Panc1 (cell line): ENCODE measurements around the gene MCTP1. TPM values are rescaled to one million over a fixed set of nuclear protein-coding genes. Genes with fewer than 3 reads are reported as not detected.

Experiments used
- ATAC-seq: fragments of 200-7000 bp; cut with Tn5 transposase; 2 replicates; pipeline ENCODE4 v1.9.1; 2020; ENCODE audit warnings: mild to moderate bottlenecking, moderate library complexity
- BruUV-seq: library from RNA; stranded (reverse); fragments of 400-500 nt; replicated peaks from 2 replicates; lab custom pipeline; 2021; lab: Mats Ljungman, UMichigan
- CTCF ChIA-PET: fragments of 300-600 bp; sonication (Branson Sonifier 250); formaldehyde crosslinking; loops from one replicate; lab custom pipeline; 2022; ENCODE audit warnings: antibody characterized with exemption; lab: Charles Lee
- POLR2A ChIA-PET: fragments of 300-600 bp; sonication (Branson Sonifier 250); formaldehyde crosslinking; loops from one replicate; lab custom pipeline; 2022; ENCODE audit warnings: antibody characterized with exemption; lab: Charles Lee
- DNase-seq: peaks from one replicate; pipeline ENCODE4 v3.0.0-alpha.2; 2010; ENCODE audit warnings: low read depth, low spot score
- H3K27ac ChIP-seq: 2 replicates; pipeline ENCODE4 v1.5.1; 2011; ENCODE audit warnings: mild to moderate bottlenecking, low read length, inconsistent platforms
- H3K27me3 ChIP-seq: fragments of 200-500 bp; sonication (Bioruptor generic); 2 replicates; pipeline ENCODE4 v1.6.0; 2014; ENCODE audit warnings: low read length, inconsistent platforms; ENCODE audit not compliant: control insufficient read depth, insufficient read depth
- H3K36me3 ChIP-seq: fragments of 200-500 bp; sonication (Bioruptor generic); 2 replicates; pipeline ENCODE4 v1.5.1; 2014; ENCODE audit warnings: inconsistent platforms, mild to moderate bottlenecking, low read length, moderate library complexity; ENCODE audit not compliant: control insufficient read depth, insufficient read depth
- H3K4me1 ChIP-seq: 2 replicates; pipeline ENCODE4 v1.5.1; 2011; ENCODE audit warnings: inconsistent platforms, mild to moderate bottlenecking, low read length, moderate library complexity; ENCODE audit not compliant: control insufficient read depth, insufficient read depth
- H3K4me3 ChIP-seq, 2 experiments: 2 replicates each; pipeline ENCODE4 v1.5.1; 2011 to 2012; ENCODE audit warnings: low read depth in 2 of 2, low read length in 2 of 2, mild to moderate bottlenecking in 2 of 2, inconsistent platforms in 1 of 2, moderate library complexity in 1 of 2
- H3K9me3 ChIP-seq: fragments of 200-500 bp; sonication (Bioruptor generic); 2 replicates; pipeline ENCODE4 v1.5.1; 2014; ENCODE audit warnings: low read depth, mild to moderate bottlenecking, inconsistent platforms, low read length, moderate library complexity; ENCODE audit not compliant: control insufficient read depth, insufficient read depth
- CTCF ChIP-seq: fragments of 450-650 bp; IDR thresholded peaks from 2 replicates; pipeline ENCODE4 v1.5.1; 2017; ENCODE audit warnings: mild to moderate bottlenecking
- POLR2AphosphoS5 ChIP-seq: IDR thresholded peaks from 2 replicates; pipeline ENCODE4 v1.6.1; 2012; ENCODE audit warnings: mild to moderate bottlenecking, low read depth, low read length, moderate library complexity
- REST ChIP-seq, 2 experiments: IDR thresholded peaks; 2 replicates each; pipeline ENCODE4 v1.6.1; 2011 to 2012; ENCODE audit warnings: low read depth in 2 of 2, control low read depth in 1 of 2, low read length in 1 of 2, mild to moderate bottlenecking in 1 of 2, moderate library complexity in 1 of 2; ENCODE audit not compliant: insufficient read depth in 1 of 2
- SIN3A ChIP-seq: IDR thresholded peaks from 2 replicates; pipeline ENCODE4 v1.6.1; 2012; ENCODE audit warnings: low read depth, mild to moderate bottlenecking, low read length, moderate library complexity, borderline replicate concordance; ENCODE audit not compliant: insufficient read depth
- TCF7L2 ChIP-seq: IDR thresholded peaks from 2 replicates; pipeline ENCODE4 v1.6.1; 2011; ENCODE audit warnings: mild to moderate bottlenecking, low read depth, low read length, inconsistent platforms
- in situ Hi-C: cut with HindIII; loops from 2 replicates; pipeline ENCODE4 v1.10.0; 2016; ENCODE audit warnings: low sequenced_read_pairs, low pct_unique_long_range_greater_than_20kb
- intact Hi-C: fragments of 100-400 bp; cut with micrococcal nuclease; formaldehyde crosslinking; loops from one replicate; pipeline ENCODE4 v1.10.0; 2022; ENCODE audit not compliant: unreplicated experiment
- total RNA-seq: library from RNA; stranded (reverse); gene quantifications from one replicate; pipeline ENCODE4 v1.2.1, GENCODE V29; 2021; ENCODE audit not compliant: unreplicated experiment

Gene MCTP1
- total RNA-seq, 1 experiment from 2014 or later: 39.8 TPM

- no peak overlapping the region for H3K4me3 ChIP-seq
- ChIA-PET CTCF (no interaction called here), POLR2A (no interaction called here)
- no peak for ATAC-seq
- in situ Hi-C loops: no loop called here
- H3K36me3 ChIP-seq: no peaks in the 10 kb centered on the region
- no peak overlapping the region for H3K27ac ChIP-seq
- no peaks in the 10 kb centered on the region for H3K27me3 ChIP-seq
- no TSS peak for BruUV-seq
- no peak for DNase-seq
- intact Hi-C loops: no loop called here
- peaks cover 6% of the 10 kb centered on the region; the same call in 1 of the 2 replicates for H3K9me3 ChIP-seq
- TF ChIP-seq POLR2AphosphoS5 (no peak), CTCF (no peak), SIN3A (no peak), TCF7L2 (no peak), REST (IDR thresholded peaks at IDR 0.05; ENCODE audit: insufficient read depth in 1 of 2, low read depth in 2 of 2, low read length in 1 of 2) (no peak)
- H3K4me1 ChIP-seq: no peaks in the 10 kb centered on the region
Measured at GRCh38 chr5:95093211-95093610, 191.7 kb downstream of the MCTP1 start.

- Histone ChIP-seq H3K4me1 (no peaks in the 10 kb centered on the region), H3K9me3 (peaks cover 6% of the 10 kb centered on the region; the same call in 1 of the 2 replicates), H3K4me3 (no peak overlapping the region), H3K27me3 (no peaks in the 10 kb centered on the region), H3K27ac (no peak overlapping the region), H3K36me3 (no peaks in the 10 kb centered on the region)
- ATAC-seq: no peak
- TF ChIP-seq SIN3A (no peak), CTCF (no peak), REST (IDR thresholded peaks at IDR 0.05; ENCODE audit: insufficient read depth in 1 of 2, low read depth in 2 of 2, low read length in 1 of 2) (no peak), TCF7L2 (no peak), POLR2AphosphoS5 (no peak)
- ChIA-PET POLR2A (interaction anchor here (0.6 kb wide), 1 partner anchor 22 kb away, joined by 8 read pairs; no protein-coding TSS in a partner anchor), CTCF (interaction anchor here (0.6 kb wide), 1 partner anchor 25 kb away, joined by 3 read pairs; no protein-coding TSS in a partner anchor)
- no TSS peak for BruUV-seq
- DNase-seq: no peak
- in situ Hi-C loops (no loop called here), intact Hi-C loops (no loop called here)
Measured at GRCh38 chr5:95090774-95091173, 194.1 kb downstream of the MCTP1 start.
